ENCODE data around the gene F7. TPM values are rescaled to one million over a fixed set of nuclear protein-coding genes. Genes with fewer than 3 reads are reported as not detected.

F7 gene
- total and polyA plus RNA-seq, 2 donors (not counting 3 experiments of a cell fraction or from before 2014, with no cell fraction given): not detected

GRCh38 chr13:113110048-113110851 is 4.7 kb downstream of the F7 start:
- FAIRE-seq (no peak), DNase-seq (ENCODE audit: low read depth, low spot score) (no peak)
- Histone ChIP-seq H2AFZ (ENCODE audit: low read depth, low read length) (peak overlapping the region; percentile 26), H3K79me2 (ENCODE audit: control insufficient read depth, insufficient read depth, low read length) (no peaks in the 10 kb centered on the region), H3K4me2 (ENCODE audit: insufficient read depth, low read length) (no peak overlapping the region), H3K36me3 (ENCODE audit: control insufficient read depth in 2 of 2, extremely low read depth in 1 of 2, insufficient read depth in 2 of 2, low read length in 2 of 2) (no peaks in the 10 kb centered on the region), H3K4me1 (ENCODE audit: control insufficient read depth, extremely low read depth, insufficient read depth, low read length) (no peaks in the 10 kb centered on the region), H3K27me3 (ENCODE audit: control insufficient read depth in 2 of 2, insufficient read depth in 2 of 2, low read length in 2 of 2) (peaks cover 17 to 22% of the 10 kb centered on the region in 2 experiments), H3K27ac (ENCODE audit: insufficient read depth, low read depth, low read length) (no peak overlapping the region), H3K9me1 (replicated peaks; ENCODE audit: control insufficient read depth, extremely low read depth, insufficient read depth, low read length) (no peaks in the 10 kb centered on the region), H3K4me3 (replicated peaks in 1 of 3; ENCODE audit: insufficient read depth in 1 of 3, low read depth in 1 of 3, low read length in 3 of 3) (no peak overlapping the region), H3K9ac (replicated peaks; ENCODE audit: extremely low read depth, insufficient read depth, low read length) (no peak overlapping the region), H4K20me1 (replicated peaks; ENCODE audit: control insufficient read depth, extremely low read depth, insufficient read depth, low read length) (no peaks in the 10 kb centered on the region), H3K9me3 (replicated peaks; ENCODE audit: control insufficient read depth, insufficient read depth, low read length) (no peaks in the 10 kb centered on the region)
- intact Hi-C loops (cut with micrococcal nuclease): no loop called here
- POLR2A ChIA-PET: no interaction called here
- TF ChIP-seq GATA2 (IDR thresholded peaks at IDR 0.05; ENCODE audit: insufficient read depth, insufficient read length, low read depth, low read length) (no peak), MYC (IDR thresholded peaks at IDR 0.05; ENCODE audit: low read depth, low read length) (no peak), EZH2 (IDR thresholded peaks at IDR 0.05; ENCODE audit: borderline replicate concordance, low read depth, low read length, severe bottlenecking) (peak; percentile 95), JUN (IDR thresholded peaks at IDR 0.05; ENCODE audit: borderline replicate concordance, insufficient read depth, insufficient read length, low read depth) (no peak), MAX (IDR thresholded peaks at IDR 0.05; ENCODE audit: insufficient read depth, insufficient read length) (no peak), POLR2AphosphoS5 (IDR thresholded peaks at IDR 0.05; ENCODE audit: insufficient read depth, low read depth, low read length) (no peak)
- dilution Hi-C loops (cut with MboI; ENCODE audit: extremely low pct_ligation_motif_present, low sequenced_read_pairs): no loop called here
- BruUV-seq (replicated peaks): no TSS peak
- CTCF ChIA-PET: interaction anchor here (0.6 kb wide), 1 partner anchor 19 kb away, joined by 3 read pairs; no protein-coding TSS in a partner anchor

GRCh38 chr13:113110852-113111315 is 5.3 kb downstream of the F7 start:
- FAIRE-seq: no peak
- dilution Hi-C loops (cut with MboI; ENCODE audit: extremely low pct_ligation_motif_present, low sequenced_read_pairs): no loop called here

More at GRCh38 chr13:113110852-113111315, 5.3 kb downstream of the F7 start:
- H3K4me2 ChIP-seq (ENCODE audit: insufficient read depth, low read length): no peak overlapping the region
- no TSS peak for BruUV-seq (replicated peaks)
- H3K27ac ChIP-seq (ENCODE audit: insufficient read depth, low read depth, low read length): no peak overlapping the region
- TF ChIP-seq FOS (IDR thresholded peaks at IDR 0.05; ENCODE audit: borderline replicate concordance, insufficient read depth, low read length): no peak
- TF ChIP-seq GATA2 (IDR thresholded peaks at IDR 0.05; ENCODE audit: insufficient read depth, insufficient read length, low read depth, low read length): no peak
- TF ChIP-seq CTCF (IDR thresholded peaks at IDR 0.05; ENCODE audit: extremely low read depth in 1 of 2, insufficient read depth in 1 of 2, low read depth in 1 of 2, low read length in 2 of 2): no peak
- TF ChIP-seq MYC (IDR thresholded peaks at IDR 0.05; ENCODE audit: low read depth, low read length): no peak
- TF ChIP-seq POLR2AphosphoS5 (IDR thresholded peaks at IDR 0.05; ENCODE audit: insufficient read depth, low read depth, low read length): no peak
- no peak for TF ChIP-seq POLR2A (IDR thresholded peaks at IDR 0.05; ENCODE audit: low read depth, low read length)
- no peak for TF ChIP-seq MAX (IDR thresholded peaks at IDR 0.05; ENCODE audit: insufficient read depth, insufficient read length)
- no peak for TF ChIP-seq EZH2 (IDR thresholded peaks at IDR 0.05; ENCODE audit: borderline replicate concordance, low read depth, low read length, severe bottlenecking)
- no peak for TF ChIP-seq JUN (IDR thresholded peaks at IDR 0.05; ENCODE audit: borderline replicate concordance, insufficient read depth, insufficient read length, low read depth)
- intact Hi-C loops (cut with micrococcal nuclease): no loop called here
- H3K9me3 ChIP-seq (replicated peaks; ENCODE audit: control insufficient read depth, insufficient read depth, low read length): no peaks in the 10 kb centered on the region
- no peak for DNase-seq (ENCODE audit: low read depth, low spot score)
- H3K4me1 ChIP-seq (ENCODE audit: control insufficient read depth, extremely low read depth, insufficient read depth, low read length): no peaks in the 10 kb centered on the region
- peak overlapping the region; percentile 26 for H2AFZ ChIP-seq (ENCODE audit: low read depth, low read length)
- H4K20me1 ChIP-seq (replicated peaks; ENCODE audit: control insufficient read depth, extremely low read depth, insufficient read depth, low read length): no peaks in the 10 kb centered on the region
- H3K27me3 ChIP-seq (ENCODE audit: control insufficient read depth in 2 of 2, insufficient read depth in 2 of 2, low read length in 2 of 2): peaks cover 17 to 22% of the 10 kb centered on the region in 2 experiments
- H3K4me3 ChIP-seq (replicated peaks in 1 of 3; ENCODE audit: insufficient read depth in 1 of 3, low read depth in 1 of 3, low read length in 3 of 3): no peak overlapping the region
- no peaks in the 10 kb centered on the region for H3K79me2 ChIP-seq (ENCODE audit: control insufficient read depth, insufficient read depth, low read length)
- H3K36me3 ChIP-seq (ENCODE audit: control insufficient read depth in 2 of 2, extremely low read depth in 1 of 2, insufficient read depth in 2 of 2, low read length in 2 of 2): no peaks in the 10 kb centered on the region
- no peaks in the 10 kb centered on the region for H3K9me1 ChIP-seq (replicated peaks; ENCODE audit: control insufficient read depth, extremely low read depth, insufficient read depth, low read length)
- CTCF ChIA-PET: no interaction called here
- no peak overlapping the region for H3K9ac ChIP-seq (replicated peaks; ENCODE audit: extremely low read depth, insufficient read depth, low read length)
- POLR2A ChIA-PET: no interaction called here
